HepG2 (cell line): Measurements from ENCODE around the gene PPP1R9A. TPM values are rescaled to one million over a fixed set of nuclear protein-coding genes. Genes with fewer than 3 reads are reported as not detected.

Experiments
- AHDC1 ChIP-seq: sonication (generic); formaldehyde crosslinking; IDR thresholded peaks from 2 replicates; pipeline ENCODE4 v1.5.1; 2020; ENCODE audit warnings: mild to moderate bottlenecking, missing genetic modification reagents, borderline replicate concordance
- FOXP1 ChIP-seq, 2 experiments: fragments of 450-650 bp in 1 of 2; IDR thresholded peaks; 2 replicates each; pipeline ENCODE4 v1.6.1; 2017 to 2018; ENCODE audit warnings: antibody characterized with exemption in 1 of 2
- GFI1 ChIP-seq: sonication (generic); formaldehyde crosslinking; IDR thresholded peaks from 2 replicates; pipeline ENCODE4 v1.5.0; 2020; ENCODE audit warnings: missing genetic modification reagents, mild to moderate bottlenecking, borderline replicate concordance
- HNF4A ChIP-seq: sonication (generic); formaldehyde crosslinking; IDR thresholded peaks from 2 replicates; pipeline ENCODE4 v1.4.0; 2020; ENCODE audit warnings: missing genetic modification reagents
- JARID2 ChIP-seq: sonication (generic); formaldehyde crosslinking; IDR thresholded peaks from 2 replicates; pipeline ENCODE4 v1.8.1; 2023; ENCODE audit warnings: missing genetic modification reagents, inconsistent platforms; ENCODE audit not compliant: insufficient replicate concordance
- KLF16 ChIP-seq, 2 experiments: sonication (generic) in 1 of 2; formaldehyde crosslinking in 1 of 2; IDR thresholded peaks; 2 replicates each; pipeline versions ENCODE4 v1.6.1 to v1.8.0; 2016 to 2023; ENCODE audit warnings: missing genetic modification reagents in 2 of 2, missing compliant biosample characterization in 1 of 2
- MIXL1 ChIP-seq: IDR thresholded peaks from 2 replicates; pipeline ENCODE4 v1.6.1; 2016
- PHF20 ChIP-seq: sonication (generic); formaldehyde crosslinking; IDR thresholded peaks from 2 replicates; pipeline ENCODE4 v1.5.0; 2020; ENCODE audit warnings: mild to moderate bottlenecking, missing genetic modification reagents
- SOX13 ChIP-seq, 3 experiments: fragments of 450-650 bp in 1 of 3; sonication (generic) in 1 of 3; formaldehyde crosslinking in 1 of 3; IDR thresholded peaks in 2 of 3; conservative IDR thresholded peaks in 1 of 3; 2 replicates each; pipeline versions ENCODE4 v1.5.0 to v1.6.1; 2016 to 2020; ENCODE audit warnings: antibody characterized with exemption in 1 of 3, mild to moderate bottlenecking in 1 of 3, missing compliant biosample characterization in 1 of 3, missing genetic modification reagents in 1 of 3, moderate library complexity in 1 of 3
- TFE3 ChIP-seq: IDR thresholded peaks from 2 replicates; pipeline ENCODE4 v1.6.1; 2016
- ZNF18 ChIP-seq: sonication (generic); formaldehyde crosslinking; IDR thresholded peaks from 2 replicates; pipeline ENCODE4 v1.8.0; 2022; ENCODE audit warnings: mild to moderate bottlenecking, missing genetic modification reagents; ENCODE audit not compliant: insufficient replicate concordance
- ZNF552 ChIP-seq: sonication (generic); formaldehyde crosslinking; IDR thresholded peaks from 2 replicates; pipeline ENCODE4 v1.9.0; 2022; ENCODE audit warnings: missing genetic modification reagents, mild to moderate bottlenecking, borderline replicate concordance
- ZNF615 ChIP-seq: sonication (generic); formaldehyde crosslinking; IDR thresholded peaks from 2 replicates; pipeline ENCODE4 v1.5.0; 2020; ENCODE audit warnings: mild to moderate bottlenecking, missing genetic modification reagents, borderline replicate concordance
- ZNF761 ChIP-seq: sonication (generic); formaldehyde crosslinking; conservative IDR thresholded peaks from 2 replicates; pipeline ENCODE4 v1.4.0; 2020; ENCODE audit warnings: mild to moderate bottlenecking, missing genetic modification reagents
- polyA plus RNA-seq, 8 experiments: library from polyadenylated mRNA; depleted of rRNA in 3 of 8; stranded (reverse) in 7 of 8; unstranded in 1 of 8; fragments of >200 nt; fragmentation: Illumina TruSeq in 4 of 8; extraction: Trizol in 4 of 8; gene quantifications; 2 replicates each; pipeline versions ENCODE4 v1.2.1 to v1.2.3, GENCODE V29; 2011 to 2016; ENCODE audit warnings: low read depth in 4 of 8, missing spikeins in 1 of 8, mixed read lengths in 1 of 8; ENCODE audit not compliant: insufficient read depth in 1 of 8
- total RNA-seq, 5 experiments: library from RNA; depleted of rRNA; stranded (reverse); fragments of >200 nt; fragmentation: Illumina TruSeq; extraction: Trizol; gene quantifications; 2 replicates each; pipeline ENCODE4 v1.2.3, GENCODE V29; 2016; ENCODE audit warnings: low read depth in 1 of 5
- TF ChIP-seq, protein P1 (sequence below): sonication (generic); formaldehyde crosslinking; IDR thresholded peaks from 2 replicates; pipeline ENCODE4 v1.5.0; 2020; ENCODE audit warnings: mild to moderate bottlenecking, missing genetic modification reagents

The PPP1R9A gene
- total and polyA plus RNA-seq, 2 of the 13 experiments (the other 11 are each of a cell fraction or from before 2014, with no cell fraction given), result 11.4 to 31.9 TPM

- TF ChIP-seq KLF16 (CRISPR knock-in tag; IDR thresholded peaks at IDR 0.05) (peak in 1 of 2 experiments; percentile 54; a peak in 1 of 4 replicates), ZNF615 (CRISPR knock-in tag) (no peak), PHF20 (no peak), JARID2 (no peak), MIXL1 (CRISPR knock-in tag) (peak; percentile 71; the same call in 1 of the 2 replicates), GFI1 (CRISPR knock-in tag) (no peak), SOX13 (IDR thresholded peaks at IDR 0.05) (0 out of 2 replicates have a peak, but pooled peaks have one; percentile 34), SOX13 (CRISPR knock-in tag; conservative IDR thresholded peaks at IDR 0.05 in 1 of 2, IDR thresholded peaks at IDR 0.05 in 1 of 2) (peak in 1 of 2 experiments; percentile 93; a peak in 2 of 4 replicates), ZNF18 (CRISPR knock-in tag) (no peak), HNF4A (peak; percentile 55; the same call in 1 of the 2 replicates), ZNF761 (no peak), ZNF552 (CRISPR knock-in tag) (no peak), TFE3 (no peak), FOXP1 (IDR thresholded peaks at IDR 0.05) (no peak), FOXP1 (CRISPR knock-in tag; IDR thresholded peaks at IDR 0.05) (peak; percentile 83), AHDC1 (CRISPR knock-in tag) (peak; percentile 69; the same call in 1 of the 2 replicates)
- TF ChIP-seq, protein P1, sequence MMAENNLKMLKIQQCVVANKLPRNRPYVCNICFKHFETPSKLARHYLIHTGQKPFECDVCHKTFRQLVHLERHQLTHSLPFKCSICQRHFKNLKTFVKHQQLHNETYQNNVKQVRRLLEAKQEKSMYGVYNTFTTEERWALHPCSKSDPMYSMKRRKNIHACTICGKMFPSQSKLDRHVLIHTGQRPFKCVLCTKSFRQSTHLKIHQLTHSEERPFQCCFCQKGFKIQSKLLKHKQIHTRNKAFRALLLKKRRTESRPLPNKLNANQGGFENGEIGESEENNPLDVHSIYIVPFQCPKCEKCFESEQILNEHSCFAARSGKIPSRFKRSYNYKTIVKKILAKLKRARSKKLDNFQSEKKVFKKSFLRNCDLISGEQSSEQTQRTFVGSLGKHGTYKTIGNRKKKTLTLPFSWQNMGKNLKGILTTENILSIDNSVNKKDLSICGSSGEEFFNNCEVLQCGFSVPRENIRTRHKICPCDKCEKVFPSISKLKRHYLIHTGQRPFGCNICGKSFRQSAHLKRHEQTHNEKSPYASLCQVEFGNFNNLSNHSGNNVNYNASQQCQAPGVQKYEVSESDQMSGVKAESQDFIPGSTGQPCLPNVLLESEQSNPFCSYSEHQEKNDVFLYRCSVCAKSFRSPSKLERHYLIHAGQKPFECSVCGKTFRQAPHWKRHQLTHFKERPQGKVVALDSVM (CRISPR knock-in tag), result peak; percentile 83
Observed at GRCh38 chr7:94980418-94981142, 73.2 kb downstream of the PPP1R9A start (continued).
